Hematopoietic multipotent progenitor cell treated with erythropoietin and hydrocortisone succinate and interleukin-3 and kit ligand, for 15 days (in vitro differentiated cells): ENCODE data around the gene SFRP5.

Experiments used
- DNase-seq: peaks from one replicate; pipeline ENCODE4 v3.0.0-alpha.2; 2015; ENCODE audit warnings: low spot score

Gene SFRP5

GRCh38 chr10:97785231-97785630, 13.4 kb upstream of the SFRP5 start:
- DNase-seq, result no peak

DNA sequence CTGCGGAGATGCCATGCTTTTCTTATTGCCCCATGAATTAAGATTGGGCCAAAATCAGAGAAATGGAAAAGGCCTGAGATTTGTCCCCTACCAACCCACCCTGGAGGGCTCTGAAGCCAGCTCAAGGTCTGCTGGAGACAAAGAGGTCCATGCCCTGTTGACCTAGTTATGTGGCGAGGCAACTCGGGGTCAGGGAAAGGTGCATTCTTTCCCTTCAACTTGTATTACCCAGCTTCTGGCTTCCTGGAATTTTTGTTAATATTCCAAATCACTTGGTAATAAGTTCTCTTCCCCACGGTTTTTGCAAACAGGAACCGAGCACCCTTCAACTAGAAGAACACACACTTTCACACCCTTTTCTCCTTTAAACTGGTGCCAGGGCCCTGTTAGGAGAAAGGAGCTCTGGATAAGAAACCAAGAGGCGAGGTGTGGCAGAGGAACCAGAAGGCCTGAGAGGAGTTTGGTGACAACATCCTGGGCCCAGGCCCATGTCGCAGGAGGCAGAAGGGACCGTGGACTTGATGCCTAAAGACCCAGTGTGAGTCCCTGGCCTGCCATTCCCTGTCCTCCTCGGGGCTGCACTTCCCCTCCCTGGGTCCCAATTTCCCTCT, 12.5 kb upstream of the SFRP5 start:
- DNase-seq, result no peak

GRCh38 chr10:97782455-97783228, 10.8 kb upstream of the SFRP5 start:
- peak; percentile 23 for DNase-seq

DNA sequence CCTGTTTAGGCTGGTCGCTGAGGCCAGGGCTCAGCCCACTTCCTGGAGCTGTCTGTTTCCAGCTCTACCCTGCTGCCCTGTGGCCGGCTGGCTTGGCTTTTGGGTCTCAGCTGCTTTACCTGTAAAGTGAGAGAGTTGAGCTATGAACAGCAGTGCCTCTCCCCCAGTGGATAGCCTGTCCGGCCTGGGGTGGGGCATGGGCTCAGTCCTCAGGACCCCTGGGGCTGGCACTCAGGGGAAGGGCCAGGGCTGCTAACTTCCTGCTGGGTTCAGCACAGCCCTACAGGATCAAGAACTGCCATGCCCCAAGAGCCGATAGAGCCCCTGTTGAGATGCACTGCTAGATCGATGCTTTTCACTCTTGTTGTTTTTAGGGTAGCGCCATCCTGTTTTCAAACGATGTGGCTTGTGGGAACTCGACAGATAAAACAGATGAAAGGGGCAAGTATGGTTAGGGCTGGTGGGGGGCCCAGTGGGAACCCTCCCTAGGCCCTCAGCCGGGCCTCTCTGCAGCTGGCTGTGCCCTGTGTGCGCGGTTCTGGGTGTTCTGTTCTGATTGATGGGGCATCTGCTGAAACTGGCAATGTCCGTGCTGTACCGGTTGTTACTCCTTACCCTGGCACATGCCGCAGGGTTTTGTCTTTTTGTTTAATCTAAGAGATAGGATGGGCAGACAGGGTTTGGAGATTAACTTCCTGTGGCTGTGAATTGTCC, 10.0 kb upstream of the SFRP5 start:
- DNase-seq, result no peak

GRCh38 chr10:97780841-97781617, 9.2 kb upstream of the SFRP5 start:
- no peak for DNase-seq

DNA sequence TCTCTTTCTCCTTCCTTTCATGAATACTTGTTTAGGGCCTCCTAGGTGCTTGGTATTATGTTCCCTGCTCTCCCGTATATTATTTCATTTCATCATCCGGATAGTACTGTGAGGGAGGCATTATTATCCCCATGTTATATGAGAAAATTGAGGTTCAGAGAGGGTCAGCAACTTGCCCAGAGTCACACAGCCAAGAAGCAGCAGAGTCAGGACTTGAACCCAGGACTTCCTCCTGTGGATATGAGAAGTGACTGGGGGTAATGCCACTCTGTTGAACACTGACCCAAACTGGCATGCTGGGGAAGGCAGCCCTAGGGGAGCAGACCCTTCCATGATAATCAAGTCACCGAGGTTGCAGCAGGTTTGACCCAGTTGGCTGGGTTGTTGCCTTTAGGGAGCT, 8.2 kb upstream of the SFRP5 start:
- no peak for DNase-seq

DNA sequence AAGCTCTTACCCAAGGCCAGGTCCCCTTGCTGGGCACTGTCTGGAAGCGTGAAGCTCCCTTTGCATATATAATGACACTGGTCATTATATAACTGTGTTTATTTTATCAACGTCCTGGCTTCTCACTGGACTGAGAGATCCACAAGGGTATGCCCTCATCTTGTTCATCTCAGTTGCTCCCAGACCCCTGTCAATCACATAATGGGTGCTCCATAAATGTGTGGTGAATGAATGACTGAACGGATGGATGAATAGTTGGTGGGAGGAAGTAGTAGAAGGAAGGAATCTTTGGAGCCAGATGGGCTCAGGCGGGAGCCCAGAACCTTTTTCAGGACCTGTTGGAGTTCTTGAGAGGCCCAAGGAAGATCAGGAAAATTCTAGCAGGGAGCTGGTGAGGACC, 7.7 kb upstream of the SFRP5 start:
- no peak for DNase-seq

DNA sequence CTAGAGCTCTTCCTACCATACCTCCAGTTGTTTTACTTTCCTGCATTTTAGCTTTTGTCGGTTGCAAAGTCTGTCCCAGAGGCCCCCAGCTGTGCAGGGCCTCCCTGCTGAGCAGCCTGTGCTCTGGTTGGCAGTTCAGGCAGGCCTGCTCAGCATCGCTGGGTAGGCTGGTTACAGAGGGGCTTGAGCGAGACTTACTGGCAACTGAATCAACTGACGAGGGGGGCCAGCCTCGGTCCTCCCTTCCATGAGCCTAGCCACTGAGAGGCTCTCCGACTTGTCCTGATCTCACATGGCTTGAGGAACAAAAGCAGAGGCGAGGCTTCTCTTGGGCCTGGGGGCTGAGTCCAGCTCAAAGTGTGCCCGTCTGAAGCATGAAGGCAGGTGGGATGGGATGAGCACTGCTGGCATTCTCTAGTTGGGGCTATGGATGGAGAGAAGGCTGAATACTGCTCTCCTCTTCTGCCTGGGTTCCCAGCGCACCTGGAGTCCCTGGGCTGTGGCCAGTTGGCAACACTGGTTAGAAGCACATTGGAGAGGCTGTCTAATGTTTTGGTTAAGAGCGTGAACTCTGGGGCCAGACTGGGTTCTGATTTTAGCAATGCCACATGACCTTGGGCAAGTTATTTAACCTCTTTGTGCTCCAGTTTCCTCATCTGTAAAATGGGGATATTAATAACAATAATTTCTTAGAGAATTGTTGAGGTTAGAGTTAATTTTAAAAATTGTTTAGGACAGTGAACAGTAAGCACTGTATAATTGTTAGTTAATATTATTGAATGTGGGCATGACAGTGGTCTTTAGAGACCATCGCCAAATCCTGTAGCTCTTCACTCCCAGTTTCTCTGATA, 6.9 kb upstream of the SFRP5 start:
- no peak for DNase-seq

- DNase-seq, result no peak
Measured at GRCh38 chr10:97777143-97777542, 5.3 kb upstream of the SFRP5 start.

DNA sequence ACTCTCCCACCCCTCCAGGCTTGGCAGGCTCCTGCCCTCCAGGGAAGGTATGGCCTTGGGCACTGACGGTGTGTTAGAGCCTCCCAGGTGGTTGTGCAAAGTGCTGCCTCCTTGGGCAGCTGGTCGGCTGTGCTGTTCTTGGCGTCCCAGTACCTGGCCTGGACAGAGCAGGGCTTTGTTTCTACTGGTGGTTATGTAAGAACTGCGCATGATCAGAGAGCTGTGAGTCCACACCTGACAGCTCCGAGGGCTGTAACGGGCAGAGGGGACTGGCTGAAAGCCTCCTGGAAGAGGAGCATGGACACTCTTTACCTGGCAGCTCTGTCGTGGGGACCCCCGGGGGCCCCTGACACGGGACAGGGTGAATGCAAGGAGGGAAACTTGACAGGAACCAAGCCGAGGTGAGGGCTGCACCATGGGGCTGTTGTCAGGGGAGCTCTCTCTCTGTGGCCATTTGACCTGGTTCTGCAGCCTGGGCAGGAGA, 3.1 kb upstream of the SFRP5 start:
- DNase-seq, result no peak

- no peak for DNase-seq
Measured at GRCh38 chr10:97773096-97773495, 1.3 kb upstream of the SFRP5 start.

- no peak for DNase-seq
Measured at GRCh38 chr10:97771055-97771891, 526 bp downstream of the SFRP5 start.

DNA sequence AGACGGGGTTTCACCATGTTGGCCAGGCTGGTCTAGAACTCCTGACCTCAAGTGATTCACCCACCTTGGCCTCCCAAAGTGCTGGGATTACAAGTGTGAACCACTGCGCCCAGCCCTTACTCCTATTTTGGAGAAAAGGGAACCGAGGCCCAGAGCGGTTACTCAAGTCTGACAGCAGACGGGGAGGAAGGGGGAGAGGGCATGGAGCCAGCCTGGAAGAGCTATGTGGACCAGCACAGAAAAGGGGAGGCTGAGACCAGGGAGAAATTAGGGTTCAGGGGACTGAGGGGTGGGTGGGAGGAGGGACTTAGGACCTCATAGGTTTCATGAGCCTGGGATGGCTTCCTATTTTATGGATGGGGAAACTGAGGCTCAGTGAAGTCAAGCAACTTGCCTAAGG, 1.5 kb downstream of the SFRP5 start:
- DNase-seq, result no peak

DNA sequence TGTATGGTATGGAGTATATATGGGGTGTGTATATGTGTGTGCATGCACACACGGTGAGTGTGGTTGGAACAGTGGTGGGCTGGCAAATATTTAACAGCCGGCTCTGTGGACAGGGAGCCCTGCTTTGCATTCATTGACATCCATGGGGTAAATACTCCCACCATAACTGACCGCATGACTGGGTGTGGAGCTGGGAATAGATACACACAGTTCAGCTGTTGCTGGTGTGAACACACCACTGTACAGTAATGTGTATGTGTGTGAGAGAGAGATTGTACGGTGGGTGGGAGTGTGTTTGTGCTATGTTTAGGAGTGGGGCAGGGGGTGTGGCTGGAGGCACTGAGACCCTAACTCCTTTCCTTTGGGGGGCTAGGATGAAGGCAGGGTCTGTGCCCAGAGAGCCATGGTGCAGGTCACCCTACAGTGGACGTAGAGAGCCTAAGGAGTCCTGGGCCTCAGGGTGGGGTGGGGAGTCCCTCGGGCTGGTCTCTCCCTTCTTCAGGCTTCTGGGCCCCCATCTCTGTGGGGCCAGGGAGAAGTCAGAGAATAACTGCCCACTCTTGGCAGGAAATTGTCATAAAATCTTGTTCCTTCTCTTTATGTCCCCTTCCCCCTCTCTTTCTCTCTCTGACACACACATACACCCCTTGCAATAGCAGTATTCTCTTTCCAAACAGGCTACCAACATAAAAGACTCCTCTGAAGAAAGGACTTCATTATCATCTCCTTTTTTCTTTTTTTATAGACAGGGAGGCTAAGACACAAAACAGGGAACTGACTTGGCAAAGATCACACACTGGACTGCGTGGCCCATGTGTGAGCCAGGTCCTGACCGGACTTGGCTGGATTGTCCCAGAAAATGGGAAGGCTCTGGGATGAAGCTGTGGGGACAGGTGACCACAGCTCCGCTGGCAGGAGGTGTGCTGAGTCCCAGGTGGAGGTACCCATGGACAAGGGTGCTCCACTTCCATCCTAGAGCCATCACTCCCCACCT, 3.2 kb downstream of the SFRP5 start:
- no peak for DNase-seq

GRCh38 chr10:97766996-97767924, 4.5 kb downstream of the SFRP5 start:
- no peak for DNase-seq

DNA sequence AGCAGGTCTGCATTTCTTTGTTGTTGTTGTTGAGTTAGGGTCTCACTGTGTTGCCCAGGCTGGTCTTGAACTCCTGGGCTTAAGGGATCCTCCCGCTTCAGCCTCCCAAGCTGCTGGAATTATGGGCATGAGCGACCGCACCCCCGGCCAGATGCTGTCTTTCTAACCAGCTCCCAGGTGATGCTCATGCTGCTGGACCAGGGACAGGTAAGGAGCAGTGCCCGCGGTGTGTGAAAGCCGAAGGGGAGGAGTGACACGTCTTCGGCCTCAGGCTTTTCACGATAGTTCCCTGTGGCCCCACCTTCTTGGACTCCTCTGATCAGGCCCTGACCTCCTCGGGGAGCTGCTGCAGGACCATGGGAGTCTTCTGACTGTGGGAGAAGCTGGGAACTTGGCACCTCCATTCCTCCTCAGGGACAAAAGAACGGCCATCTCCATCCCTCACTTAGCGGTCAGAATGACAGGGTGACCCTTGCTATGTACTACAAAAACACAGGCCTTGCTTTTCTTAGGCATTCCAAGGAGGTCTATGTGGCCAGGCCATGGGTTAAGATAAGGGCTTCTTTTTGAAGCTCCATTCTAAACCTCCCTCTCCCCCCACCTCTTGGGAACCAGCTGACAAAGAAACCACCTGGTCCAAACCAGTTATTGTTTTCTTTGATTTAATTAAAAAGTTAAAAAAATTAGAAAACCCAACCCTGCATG, 5.5 kb downstream of the SFRP5 start:
- no peak for DNase-seq

DNA sequence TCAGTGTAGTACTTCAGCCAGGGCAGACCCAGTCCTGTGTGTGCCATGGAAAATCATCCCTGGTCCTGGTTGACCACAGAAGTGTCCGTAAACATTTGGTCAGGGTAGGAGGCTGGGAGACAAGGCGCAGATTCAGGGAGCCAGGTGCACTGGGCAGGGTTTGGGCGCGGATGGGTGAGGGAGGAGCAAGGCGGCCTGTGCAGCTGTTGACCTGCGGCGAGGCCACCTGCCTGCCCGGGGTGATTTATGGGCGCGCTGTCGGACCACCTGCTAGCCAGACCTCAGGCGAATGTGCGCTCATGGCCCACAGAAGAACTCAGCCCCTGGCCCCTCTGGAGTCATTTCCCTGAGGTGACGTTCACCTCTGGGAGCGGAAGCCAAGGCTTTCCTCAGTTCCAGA, 6.6 kb downstream of the SFRP5 start:
- no peak for DNase-seq
